HPDE6-E6E7 (cell line): Measurements from ENCODE around the gene VIPR1.
A peak's percentile ranks its signal among the peaks of the same experiment; 100 is the strongest.

Source experiments
- DNase-seq: peaks from one replicate; pipeline ENCODE4 v3.0.0; 2011; ENCODE audit warnings: missing footprints; ENCODE audit errors: extremely low spot score

The VIPR1 gene

GRCh38 chr3:42493798-42494151 is 8.7 kb upstream of the VIPR1 start:
- no peak for DNase-seq

- no peak for DNase-seq
Observed at GRCh38 chr3:42495393-42495792, 7.0 kb upstream of the VIPR1 start.

- no peak for DNase-seq
Observed at GRCh38 chr3:42497009-42497731, 5.3 kb upstream of the VIPR1 start.

GRCh38 chr3:42498034-42498433 is 4.4 kb upstream of the VIPR1 start:
- no peak for DNase-seq

GRCh38 chr3:42498791-42499477 is 3.5 kb upstream of the VIPR1 start:
- DNase-seq: no peak

GRCh38 chr3:42499478-42499871 is 3.0 kb upstream of the VIPR1 start:
- DNase-seq: no peak

GRCh38 chr3:42500091-42500490 is 2.4 kb upstream of the VIPR1 start:
- DNase-seq: no peak

- no peak for DNase-seq
Observed at GRCh38 chr3:42500909-42501308, 1.5 kb upstream of the VIPR1 start.

GRCh38 chr3:42501321-42501680 is 1.1 kb upstream of the VIPR1 start:
- no peak for DNase-seq

GRCh38 chr3:42501681-42502428 is 588 bp upstream of the VIPR1 start:
- DNase-seq: peak; percentile 41

- no peak for DNase-seq
Observed at GRCh38 chr3:42503251-42503924, 945 bp downstream of the VIPR1 start.

- no peak for DNase-seq
Observed at GRCh38 chr3:42503957-42504333, 1.5 kb downstream of the VIPR1 start.

GRCh38 chr3:42504334-42505127 is 2.1 kb downstream of the VIPR1 start:
- no peak for DNase-seq

GRCh38 chr3:42505128-42505848 is 2.8 kb downstream of the VIPR1 start:
- DNase-seq: no peak

GRCh38 chr3:42505849-42506410 is 3.5 kb downstream of the VIPR1 start:
- DNase-seq: no peak

- no peak for DNase-seq
Observed at GRCh38 chr3:42507252-42507651, 4.8 kb downstream of the VIPR1 start.

GRCh38 chr3:42507761-42508335 is 5.4 kb downstream of the VIPR1 start:
- no peak for DNase-seq

GRCh38 chr3:42508562-42508961 is 6.1 kb downstream of the VIPR1 start:
- DNase-seq: no peak

- no peak for DNase-seq
Observed at GRCh38 chr3:42509111-42509510, 6.7 kb downstream of the VIPR1 start.

- no peak for DNase-seq
Observed at GRCh38 chr3:42510325-42510724, 7.9 kb downstream of the VIPR1 start.
